Trophoblast cell (in vitro differentiated cells and primary cell): ENCODE results near the gene ACAP3.

Experiments
- DNase-seq, 2 donors: peaks; one replicate each; pipeline ENCODE4 v3.0.0-alpha.2; 2016
- H2AFZ ChIP-seq: 2 replicates; pipeline ENCODE4 v1.6.1; 2013; ENCODE audit warnings: low read length, moderate library complexity, mild to moderate bottlenecking; ENCODE audit not compliant: insufficient read depth, poor library complexity
- H2AK5ac ChIP-seq: 2 replicates; pipeline ENCODE4 v1.6.1; 2013; ENCODE audit warnings: mild to moderate bottlenecking, low read length
- H2BK120ac ChIP-seq: 2 replicates; pipeline ENCODE4 v1.6.1; 2013; ENCODE audit warnings: low read length, mild to moderate bottlenecking, moderate library complexity; ENCODE audit not compliant: insufficient read depth, poor library complexity
- H2BK12ac ChIP-seq: 2 replicates; pipeline ENCODE4 v1.6.1; 2013; ENCODE audit warnings: mild to moderate bottlenecking, low read length, moderate library complexity
- H2BK5ac ChIP-seq: 2 replicates; pipeline ENCODE4 v1.6.1; 2013; ENCODE audit warnings: low read length, low read depth, moderate library complexity, mild to moderate bottlenecking; ENCODE audit not compliant: poor library complexity
- H3K14ac ChIP-seq: 2 replicates; pipeline ENCODE4 v1.6.1; 2013; ENCODE audit warnings: mild to moderate bottlenecking, low read length
- H3K18ac ChIP-seq: 2 replicates; pipeline ENCODE4 v1.6.1; 2013; ENCODE audit warnings: mild to moderate bottlenecking, low read length
- H3K23ac ChIP-seq: 2 replicates; pipeline ENCODE4 v1.6.1; 2013; ENCODE audit warnings: low read length
- H3K27ac ChIP-seq: 2 replicates; pipeline ENCODE4 v1.5.1; 2013; ENCODE audit warnings: low read depth, mild to moderate bottlenecking, inconsistent platforms, low read length, moderate library complexity
- H3K27me3 ChIP-seq: 2 replicates; pipeline ENCODE4 v1.6.1; 2013; ENCODE audit warnings: inconsistent platforms, mild to moderate bottlenecking, low read length, moderate library complexity; ENCODE audit not compliant: insufficient read depth
- H3K36me3 ChIP-seq, 2 experiments: 1 replicate in 1 of 2; 2 replicates in 1 of 2; pipeline ENCODE4 v1.6.1; 2013; ENCODE audit warnings: low read length in 2 of 2, mild to moderate bottlenecking in 2 of 2, moderate library complexity in 1 of 2; ENCODE audit not compliant: insufficient read depth in 2 of 2, control insufficient read depth in 1 of 2
- H3K4ac ChIP-seq: 2 replicates; pipeline ENCODE4 v1.6.1; 2013; ENCODE audit warnings: low read depth, mild to moderate bottlenecking, low read length, moderate library complexity
- H3K4me1 ChIP-seq, 2 experiments: 1 replicate in 1 of 2; 2 replicates in 1 of 2; pipeline ENCODE4 v1.6.1; 2013; ENCODE audit warnings: low read length in 2 of 2, mild to moderate bottlenecking in 2 of 2, moderate library complexity in 1 of 2; ENCODE audit not compliant: insufficient read depth in 2 of 2, control insufficient read depth in 1 of 2
- H3K4me2 ChIP-seq: 2 replicates; pipeline ENCODE4 v1.6.1; 2013; ENCODE audit warnings: inconsistent platforms, mild to moderate bottlenecking, low read length, moderate library complexity
- H3K4me3 ChIP-seq: 2 replicates; pipeline ENCODE4 v1.5.1; 2013; ENCODE audit warnings: mild to moderate bottlenecking, low read depth, low read length, inconsistent platforms
- H3K79me1 ChIP-seq: one replicate; pipeline ENCODE4 v1.6.1; 2013; ENCODE audit warnings: low read length
- H3K79me2 ChIP-seq: 2 replicates; pipeline ENCODE4 v1.6.1; 2013; ENCODE audit warnings: low read length, mild to moderate bottlenecking; ENCODE audit not compliant: control insufficient read depth, insufficient read depth, poor library complexity
- H3K9ac ChIP-seq: 2 replicates; pipeline ENCODE4 v1.6.1; 2013; ENCODE audit warnings: mild to moderate bottlenecking, low read length
- H3K9me3 ChIP-seq: 2 replicates; pipeline ENCODE4 v1.6.1; 2013; ENCODE audit warnings: low read depth, mild to moderate bottlenecking, control low read depth, inconsistent platforms, low read length; ENCODE audit not compliant: insufficient read depth
- H4K12ac ChIP-seq: 2 replicates; pipeline ENCODE4 v1.6.1; 2013; ENCODE audit warnings: low read depth, mild to moderate bottlenecking, low read length, moderate library complexity
- H4K8ac ChIP-seq: 2 replicates; pipeline ENCODE4 v1.6.1; 2013; ENCODE audit warnings: low read depth, mild to moderate bottlenecking, low read length, moderate library complexity
- H4K91ac ChIP-seq: one replicate; pipeline ENCODE4 v1.6.1; 2013; ENCODE audit warnings: low read depth, mild to moderate bottlenecking, low read length, moderate library complexity
- WGBS: extraction: QIAGEN DNeasy Blood & Tissue Kit; methylation state at CpG from one replicate; pipeline ENCODE4 v1.1.7; 2013; ENCODE audit warnings: missing lambda C conversion rate; ENCODE audit not compliant: insufficient read length, insufficient coverage; ENCODE audit errors: extremely low coverage; 5-methylcytosine and 5-hydroxymethylcytosine counted together

The ACAP3 gene

GRCh38 chr1:1298861-1299685, 8.7 kb downstream of the ACAP3 start:
- no peak overlapping the region for H4K91ac ChIP-seq
- no peaks in the 10 kb centered on the region for H3K79me1 ChIP-seq
- no CpG with 5 or more reads among the region's 30 CpGs for WGBS
- no peak overlapping the region for H2BK5ac ChIP-seq
- no peak overlapping the region for H2AFZ ChIP-seq
- H3K4me2 ChIP-seq = no peak overlapping the region
- no peak overlapping the region for H3K27ac ChIP-seq
- no peak overlapping the region for H3K4me3 ChIP-seq
- H3K79me2 ChIP-seq = no peaks in the 10 kb centered on the region
- no peak overlapping the region for H2BK120ac ChIP-seq
- H3K4me1 ChIP-seq = peaks cover 10 to 11% of the 10 kb centered on the region in 2 experiments
- H2BK12ac ChIP-seq = no peak overlapping the region
- no peak for DNase-seq
- H3K4ac ChIP-seq = no peak overlapping the region
- H4K8ac ChIP-seq = no peak overlapping the region
- H2AK5ac ChIP-seq = no peak overlapping the region
- H3K36me3 ChIP-seq = peaks cover 33 to 36% of the 10 kb centered on the region in 2 experiments
- no peak overlapping the region for H3K23ac ChIP-seq
- no peaks in the 10 kb centered on the region for H3K27me3 ChIP-seq
- H3K9ac ChIP-seq = no peak overlapping the region
- no peak overlapping the region for H3K14ac ChIP-seq
- no peak overlapping the region for H3K18ac ChIP-seq
- H3K9me3 ChIP-seq = peaks cover 8% of the 10 kb centered on the region
- no peak overlapping the region for H4K12ac ChIP-seq

GRCh38 chr1:1297802-1298424, 9.8 kb downstream of the ACAP3 start:
- Histone ChIP-seq H3K4ac (no peak overlapping the region), H3K9ac (no peak overlapping the region), H3K4me1 (peaks cover 2% of the 10 kb centered on the region in 2 experiments), H3K14ac (no peak overlapping the region), H4K8ac (no peak overlapping the region), H3K4me3 (no peak overlapping the region), H4K12ac (no peak overlapping the region), H3K4me2 (no peak overlapping the region), H4K91ac (no peak overlapping the region), H2AFZ (no peak overlapping the region), H2BK5ac (no peak overlapping the region), H3K79me2 (no peaks in the 10 kb centered on the region), H2BK120ac (no peak overlapping the region), H2BK12ac (no peak overlapping the region), H3K79me1 (no peaks in the 10 kb centered on the region), H3K27ac (no peak overlapping the region), H2AK5ac (no peak overlapping the region), H3K27me3 (no peaks in the 10 kb centered on the region), H3K36me3 (peaks cover 35 to 44% of the 10 kb centered on the region in 2 experiments), H3K18ac (no peak overlapping the region), H3K23ac (no peak overlapping the region), H3K9me3 (peaks cover 8% of the 10 kb centered on the region)
- DNase-seq = no peak
- no CpG with 5 or more reads among the region's 31 CpGs for WGBS

- Histone ChIP-seq H3K36me3 (peaks cover 35 to 42% of the 10 kb centered on the region in 2 experiments), H3K79me1 (no peaks in the 10 kb centered on the region), H4K12ac (no peak overlapping the region), H3K27ac (no peak overlapping the region), H3K14ac (no peak overlapping the region), H3K79me2 (no peaks in the 10 kb centered on the region), H4K8ac (no peak overlapping the region), H2BK12ac (no peak overlapping the region), H2BK120ac (no peak overlapping the region), H2BK5ac (no peak overlapping the region), H3K4me2 (no peak overlapping the region), H3K4me3 (no peak overlapping the region), H2AK5ac (no peak overlapping the region), H3K9me3 (peaks cover 8% of the 10 kb centered on the region), H3K23ac (no peak overlapping the region), H3K4ac (no peak overlapping the region), H2AFZ (no peak overlapping the region), H4K91ac (no peak overlapping the region), H3K4me1 (no peaks in the 10 kb centered on the region), H3K18ac (no peak overlapping the region), H3K27me3 (no peaks in the 10 kb centered on the region), H3K9ac (no peak overlapping the region)
- no peak for DNase-seq
- no CpG with 5 or more reads among the region's 62 CpGs for WGBS
These were observed 11.4 kb downstream of the ACAP3 start for GRCh38 chr1:1296070-1297061.

- Histone ChIP-seq H4K12ac (no peak overlapping the region), H3K79me2 (no peaks in the 10 kb centered on the region), H3K27me3 (no peaks in the 10 kb centered on the region), H3K14ac (no peak overlapping the region), H2BK5ac (no peak overlapping the region), H2AK5ac (no peak overlapping the region), H3K36me3 (peaks cover 35 to 42% of the 10 kb centered on the region in 2 experiments), H3K4me2 (no peak overlapping the region), H2BK120ac (no peak overlapping the region), H3K79me1 (no peaks in the 10 kb centered on the region), H3K27ac (no peak overlapping the region), H3K9me3 (peaks cover 8% of the 10 kb centered on the region), H4K8ac (no peak overlapping the region), H3K18ac (no peak overlapping the region), H3K4ac (no peak overlapping the region), H3K23ac (no peak overlapping the region), H2AFZ (no peak overlapping the region), H3K9ac (no peak overlapping the region), H4K91ac (no peak overlapping the region), H3K4me3 (no peak overlapping the region), H2BK12ac (no peak overlapping the region), H3K4me1 (no peaks in the 10 kb centered on the region)
- WGBS = no CpG with 5 or more reads among the region's 35 CpGs
- no peak for DNase-seq
These were observed 12.4 kb downstream of the ACAP3 start for GRCh38 chr1:1295154-1295923.
